PFSK-1 (cell line): ENCODE results near the gene LCNL1.

Experiments
- FOXP2 ChIP-seq: optimal IDR thresholded peaks from 2 replicates; pipeline ENCODE3; 2011; ENCODE audit warnings: borderline replicate concordance, control low read depth, inconsistent platforms; ENCODE audit not compliant: insufficient read depth; ENCODE audit errors: extremely low read length, extremely low read depth
- POLR2AphosphoS5 ChIP-seq: IDR thresholded peaks from 2 replicates; pipeline ENCODE4 v1.6.1; 2012; ENCODE audit warnings: low read depth, mild to moderate bottlenecking, control low read depth, low read length, moderate library complexity
- SIN3A ChIP-seq: IDR thresholded peaks from 2 replicates; pipeline ENCODE4 v1.6.1; 2012; ENCODE audit warnings: mild to moderate bottlenecking, low read length, moderate library complexity, borderline replicate concordance; ENCODE audit not compliant: insufficient read depth
- TAF1 ChIP-seq: IDR thresholded peaks from 2 replicates; pipeline ENCODE4 v1.6.1; 2012; ENCODE audit warnings: low read length, control low read depth, borderline replicate concordance; ENCODE audit not compliant: insufficient read depth
- TF ChIP-seq, protein P1 (sequence below), 2 experiments: IDR thresholded peaks; 2 replicates each; pipeline versions ENCODE4 v1.6.1 to v1.8.0; 2011 to 2012; ENCODE audit warnings: low read depth in 2 of 2, low read length in 2 of 2, control low read depth in 1 of 2, inconsistent platforms in 1 of 2, mild to moderate bottlenecking in 1 of 2, moderate library complexity in 1 of 2; ENCODE audit not compliant: insufficient read depth in 1 of 2

Gene LCNL1

GRCh38 chr9:136949239-136949816, 33.5 kb upstream of the LCNL1 start:
- TF ChIP-seq TAF1 (no peak), POLR2AphosphoS5 (no peak), FOXP2 (no peak), SIN3A (no peak)
- TF ChIP-seq, protein P1, sequence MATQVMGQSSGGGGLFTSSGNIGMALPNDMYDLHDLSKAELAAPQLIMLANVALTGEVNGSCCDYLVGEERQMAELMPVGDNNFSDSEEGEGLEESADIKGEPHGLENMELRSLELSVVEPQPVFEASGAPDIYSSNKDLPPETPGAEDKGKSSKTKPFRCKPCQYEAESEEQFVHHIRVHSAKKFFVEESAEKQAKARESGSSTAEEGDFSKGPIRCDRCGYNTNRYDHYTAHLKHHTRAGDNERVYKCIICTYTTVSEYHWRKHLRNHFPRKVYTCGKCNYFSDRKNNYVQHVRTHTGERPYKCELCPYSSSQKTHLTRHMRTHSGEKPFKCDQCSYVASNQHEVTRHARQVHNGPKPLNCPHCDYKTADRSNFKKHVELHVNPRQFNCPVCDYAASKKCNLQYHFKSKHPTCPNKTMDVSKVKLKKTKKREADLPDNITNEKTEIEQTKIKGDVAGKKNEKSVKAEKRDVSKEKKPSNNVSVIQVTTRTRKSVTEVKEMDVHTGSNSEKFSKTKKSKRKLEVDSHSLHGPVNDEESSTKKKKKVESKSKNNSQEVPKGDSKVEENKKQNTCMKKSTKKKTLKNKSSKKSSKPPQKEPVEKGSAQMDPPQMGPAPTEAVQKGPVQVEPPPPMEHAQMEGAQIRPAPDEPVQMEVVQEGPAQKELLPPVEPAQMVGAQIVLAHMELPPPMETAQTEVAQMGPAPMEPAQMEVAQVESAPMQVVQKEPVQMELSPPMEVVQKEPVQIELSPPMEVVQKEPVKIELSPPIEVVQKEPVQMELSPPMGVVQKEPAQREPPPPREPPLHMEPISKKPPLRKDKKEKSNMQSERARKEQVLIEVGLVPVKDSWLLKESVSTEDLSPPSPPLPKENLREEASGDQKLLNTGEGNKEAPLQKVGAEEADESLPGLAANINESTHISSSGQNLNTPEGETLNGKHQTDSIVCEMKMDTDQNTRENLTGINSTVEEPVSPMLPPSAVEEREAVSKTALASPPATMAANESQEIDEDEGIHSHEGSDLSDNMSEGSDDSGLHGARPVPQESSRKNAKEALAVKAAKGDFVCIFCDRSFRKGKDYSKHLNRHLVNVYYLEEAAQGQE (IDR thresholded peaks at IDR 0.05; ENCODE audit: insufficient read depth in 1 of 2, low read depth in 2 of 2, low read length in 2 of 2): no peak

- peak; percentile 59 for TF ChIP-seq POLR2AphosphoS5
- TF ChIP-seq SIN3A: no peak
- TF ChIP-seq, protein P1 (IDR thresholded peaks at IDR 0.05; ENCODE audit: insufficient read depth in 1 of 2, low read depth in 2 of 2, low read length in 2 of 2): no peak
- no peak for TF ChIP-seq TAF1
- no peak for TF ChIP-seq FOXP2
These were observed 32.8 kb upstream of the LCNL1 start for GRCh38 chr9:136949817-136950655.

DNA sequence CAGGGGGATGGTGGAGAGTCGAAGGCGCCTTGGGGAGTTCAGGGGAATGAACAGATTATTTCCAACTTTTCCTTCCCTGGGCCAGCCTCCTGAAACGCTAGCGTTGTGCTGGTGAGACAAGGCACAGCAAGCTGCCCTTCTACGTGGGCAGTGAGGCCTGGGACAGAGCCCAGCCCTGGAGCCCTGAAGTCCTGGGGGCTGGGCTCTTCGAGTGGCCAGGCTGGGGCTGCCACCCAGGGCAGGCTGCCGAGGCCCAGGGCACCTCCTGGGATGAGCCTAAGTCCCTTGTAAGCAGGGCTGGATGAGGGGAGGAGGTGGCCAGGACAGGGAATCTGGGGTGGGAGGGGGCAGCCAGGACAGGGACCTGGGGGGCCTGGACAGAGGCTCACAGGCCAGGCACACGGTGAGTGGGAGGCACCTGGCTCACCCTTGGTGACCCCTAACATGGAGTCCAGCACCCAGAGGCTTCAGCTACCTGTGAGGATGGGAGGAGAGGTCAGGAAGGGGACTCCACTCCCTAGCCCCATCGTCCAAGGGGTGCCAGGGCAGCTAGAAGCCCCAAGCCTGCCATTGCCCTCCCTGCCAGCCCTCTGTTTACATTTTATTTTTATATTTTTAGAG, 32.0 kb upstream of the LCNL1 start:
- no peak for TF ChIP-seq POLR2AphosphoS5
- TF ChIP-seq FOXP2: no peak
- TF ChIP-seq SIN3A: no peak
- no peak for TF ChIP-seq TAF1
- TF ChIP-seq, protein P1 (IDR thresholded peaks at IDR 0.05; ENCODE audit: insufficient read depth in 1 of 2, low read depth in 2 of 2, low read length in 2 of 2): no peak

DNA sequence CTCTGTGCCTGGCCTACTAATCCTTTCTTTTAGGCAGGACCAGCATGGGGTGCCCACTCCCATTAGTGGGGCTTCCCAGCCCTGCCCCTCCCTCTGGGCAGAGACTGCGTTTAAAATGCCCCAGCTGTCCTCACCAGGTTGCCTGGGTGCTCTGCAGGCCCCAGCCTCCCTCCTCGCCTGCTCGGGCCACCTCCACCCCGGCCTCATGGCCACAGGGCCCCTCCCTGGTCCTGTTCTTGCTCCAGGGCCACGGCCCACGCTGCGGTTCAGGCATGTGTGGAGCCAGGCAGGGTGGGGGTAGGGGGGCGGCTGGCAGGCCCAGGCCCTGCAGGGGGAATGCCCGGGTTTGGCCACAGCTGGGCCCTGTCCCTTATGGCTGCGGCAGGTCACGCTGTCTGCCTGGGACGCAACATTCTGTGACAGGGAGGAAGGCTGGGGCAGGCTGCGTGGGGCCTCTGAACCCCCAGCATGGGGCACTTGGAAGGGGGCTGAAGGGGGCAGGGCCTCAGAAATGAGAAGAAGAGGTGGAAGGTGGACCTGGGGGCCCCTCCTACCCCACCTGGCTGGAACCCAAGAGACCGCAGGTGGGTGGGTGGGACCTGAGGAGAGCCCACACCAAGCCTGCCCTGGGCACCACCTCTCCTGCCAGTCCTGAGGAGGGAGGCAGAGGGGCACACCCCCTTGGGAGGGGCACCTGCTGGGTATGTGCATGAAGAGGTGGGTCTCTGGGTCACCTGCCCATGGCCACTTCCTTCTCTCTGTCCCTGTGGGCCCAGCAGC, 31.1 kb upstream of the LCNL1 start, which contains the start of gene LCN12:
Gene LCN12 (plus strand): TSS at position 733 of the 780 bp plus-strand sequence. CDS start 55 bp downstream, outside the sequence.
- TF ChIP-seq SIN3A (no peak), TAF1 (no peak), POLR2AphosphoS5 (no peak), FOXP2 (no peak)
- TF ChIP-seq, protein P1 (IDR thresholded peaks at IDR 0.05; ENCODE audit: insufficient read depth in 1 of 2, low read depth in 2 of 2, low read length in 2 of 2): no peak
